Breast epithelium (tissue), 4 donors: ENCODE data around the gene FETUB. TPM values are rescaled to one million over a fixed set of nuclear protein-coding genes. Genes with fewer than 3 reads are reported as not detected.
"Not testable (repeated sequence)": the region's sequence is repeated elsewhere in the genome, so short reads cannot be mapped to it uniquely, and the experiment has no call there.

Experiments used
- DNase-seq, 2 donors: peaks; one replicate each; pipeline ENCODE4 v3.0.0-alpha.2; 2019; ENCODE audit warnings: low spot score in 2 of 2
- H3K27ac ChIP-seq, 2 donors: fragments of 200-600 bp; sonication (generic) in 1 of 2; one replicate each; pipeline ENCODE4 v1.5.1; 2016 to 2019; ENCODE audit warnings: mild to moderate bottlenecking in 1 of 2
- H3K27me3 ChIP-seq, 2 donors: fragments of 200-600 bp; sonication (generic) in 1 of 2; one replicate each; pipeline versions ENCODE4 v1.5.1 to v1.6.0; 2017 to 2019; ENCODE audit warnings: control low read depth in 1 of 2, mild to moderate bottlenecking in 1 of 2
- H3K36me3 ChIP-seq: fragments of 200-600 bp; one replicate; pipeline ENCODE4 v1.5.1; 2019
- H3K4me1 ChIP-seq, 2 donors: fragments of 200-600 bp; sonication (generic); one replicate each; pipeline ENCODE4 v1.5.1; 2016 to 2019; ENCODE audit warnings: control low read depth in 1 of 2
- H3K4me3 ChIP-seq, 3 donors: fragments of 200-600 bp; sonication (generic); 1 replicate in 2 of 3; 2 replicates in 1 of 3; pipeline ENCODE4 v1.5.1; 2016 to 2019; ENCODE audit warnings: mild to moderate bottlenecking in 3 of 3, moderate library complexity in 2 of 3
- H3K9me3 ChIP-seq, 2 donors: fragments of 200-600 bp; sonication (generic) in 1 of 2; one replicate each; pipeline ENCODE4 v1.5.1; 2016 to 2019; ENCODE audit warnings: control low read depth in 1 of 2
- CTCF ChIP-seq, 3 donors: fragments of 450-650 bp; IDR thresholded peaks; one replicate each; pipeline ENCODE4 v1.5.1; 2016 to 2017; ENCODE audit warnings: antibody characterized with exemption in 3 of 3, mild to moderate bottlenecking in 3 of 3, moderate library complexity in 3 of 3
- POLR2A ChIP-seq: fragments of 450-650 bp; IDR thresholded peaks from one replicate; pipeline ENCODE4 v1.6.1; 2016; ENCODE audit warnings: antibody characterized with exemption, mild to moderate bottlenecking, moderate library complexity
- POLR2AphosphoS5 ChIP-seq, 3 donors: sonication (generic); formaldehyde crosslinking; IDR thresholded peaks; one replicate each; pipeline ENCODE4 v1.6.1; 2017; ENCODE audit warnings: antibody characterized with exemption in 3 of 3
- intact Hi-C: fragments of 100-400 bp; cut with DNase I; formaldehyde crosslinking; loops from one replicate; pipeline ENCODE4 v1.15.1; 2023; ENCODE audit warnings: low total_unique reads
- total RNA-seq, 3 donors: library from RNA; depleted of rRNA; stranded (reverse); fragments of >200 nt; gene quantifications; one replicate each; pipeline ENCODE4 v1.1.0, GENCODE V29; 2016

FETUB gene
- total RNA-seq, 3 donors from 2014 or later = not detected

GRCh38 chr3:186630950-186631641, 9.1 kb upstream of the FETUB start:
- TF ChIP-seq CTCF (IDR thresholded peaks at IDR 0.05) (no peak), POLR2AphosphoS5 (IDR thresholded peaks at IDR 0.05) (no peak), POLR2A (no peak)
- DNase-seq = no peak
- H3K9me3 ChIP-seq = no peaks in the 10 kb centered on the region
- no peak overlapping the region for H3K4me3 ChIP-seq
- intact Hi-C loops = no loop called here
- no peaks in the 10 kb centered on the region for H3K27me3 ChIP-seq
- H3K27ac ChIP-seq = no peak overlapping the region
- no peaks in the 10 kb centered on the region for H3K4me1 ChIP-seq
- no peaks in the 10 kb centered on the region for H3K36me3 ChIP-seq

- no peaks in the 10 kb centered on the region for H3K36me3 ChIP-seq
- no peak overlapping the region for H3K27ac ChIP-seq
- no peaks in the 10 kb centered on the region for H3K27me3 ChIP-seq
- no peak overlapping the region for H3K4me3 ChIP-seq
- no peak for TF ChIP-seq POLR2AphosphoS5 (IDR thresholded peaks at IDR 0.05)
- no peak for TF ChIP-seq POLR2A
- no peak for TF ChIP-seq CTCF (IDR thresholded peaks at IDR 0.05)
- H3K4me1 ChIP-seq = no peaks in the 10 kb centered on the region
- intact Hi-C loops = no loop called here
- no peaks in the 10 kb centered on the region for H3K9me3 ChIP-seq
- DNase-seq = no peak
Observed at GRCh38 chr3:186633481-186633880, 6.7 kb upstream of the FETUB start.

- intact Hi-C loops, H3K4me3 ChIP-seq, H3K27ac ChIP-seq, H3K27me3 ChIP-seq, H3K9me3 ChIP-seq, H3K4me1 ChIP-seq, DNase-seq, H3K36me3 ChIP-seq: not testable (repeated sequence)
Observed at GRCh38 chr3:186634207-186634606, 6.0 kb upstream of the FETUB start.

GRCh38 chr3:186635532-186635931, 4.7 kb upstream of the FETUB start:
- Histone ChIP-seq H3K27ac (no peak overlapping the region), H3K9me3 (no peaks in the 10 kb centered on the region), H3K4me3 (no peak overlapping the region), H3K27me3 (no peaks in the 10 kb centered on the region), H3K4me1 (no peaks in the 10 kb centered on the region), H3K36me3 (no peaks in the 10 kb centered on the region)
- TF ChIP-seq CTCF (IDR thresholded peaks at IDR 0.05) (no peak), POLR2AphosphoS5 (IDR thresholded peaks at IDR 0.05) (no peak), POLR2A (no peak)
- no peak for DNase-seq
- intact Hi-C loops = no loop called here

GRCh38 chr3:186636536-186636935, 3.7 kb upstream of the FETUB start:
- intact Hi-C loops = no loop called here
- no peaks in the 10 kb centered on the region for H3K9me3 ChIP-seq
- no peaks in the 10 kb centered on the region for H3K36me3 ChIP-seq
- no peaks in the 10 kb centered on the region for H3K27me3 ChIP-seq
- peaks cover 0 to under 1% of the 10 kb centered on the region in 2 donors for H3K4me1 ChIP-seq
- no peak for DNase-seq
- no peak overlapping the region for H3K27ac ChIP-seq
- H3K4me3 ChIP-seq = no peak overlapping the region
- TF ChIP-seq CTCF (IDR thresholded peaks at IDR 0.05) (no peak), POLR2A (no peak), POLR2AphosphoS5 (IDR thresholded peaks at IDR 0.05) (no peak)
